Upper lobe of left lung (tissue), 6 donors: ENCODE data around the gene CALY. TPM values are rescaled to one million over a fixed set of nuclear protein-coding genes. Genes with fewer than 3 reads are reported as not detected.

ENCODE experiments used
- ATAC-seq, 2 donors: fragments of 200-7000 bp; cut with Tn5 transposase; one replicate each; pipeline ENCODE4 v1.9.1; 2022; ENCODE audit warnings: mild to moderate bottlenecking in 2 of 2, moderate library complexity in 2 of 2; ENCODE audit not compliant: low FRiP score in 2 of 2
- DNase-seq, 2 donors: peaks; one replicate each; pipeline ENCODE4 v3.0.0-alpha.2; 2019 to 2020
- H3K27ac ChIP-seq, 4 donors: fragments of 200-600 bp; sonication (generic); one replicate each; pipeline ENCODE4 v1.5.1; 2016 to 2019
- H3K27me3 ChIP-seq, 4 donors: fragments of 200-600 bp; sonication (generic); one replicate each; pipeline ENCODE4 v1.5.1; 2017 to 2019
- H3K36me3 ChIP-seq, 4 donors: fragments of 200-600 bp; sonication (generic); one replicate each; pipeline ENCODE4 v1.5.1; 2016 to 2019
- H3K4me1 ChIP-seq, 4 donors: fragments of 200-600 bp; sonication (generic); one replicate each; pipeline ENCODE4 v1.5.1; 2018 to 2019
- H3K4me3 ChIP-seq, 4 donors: fragments of 200-600 bp; sonication (generic); one replicate each; pipeline ENCODE4 v1.5.1; 2017 to 2019; ENCODE audit warnings: mild to moderate bottlenecking in 2 of 4, moderate library complexity in 1 of 4
- H3K9me3 ChIP-seq, 4 donors: fragments of 200-600 bp; sonication (generic); one replicate each; pipeline ENCODE4 v1.5.1; 2018 to 2019
- CTCF ChIP-seq, 6 experiments: fragments of 450-650 bp in 4 of 6; fragments of 200-600 bp in 2 of 6; sonication (generic) in 2 of 6; IDR thresholded peaks; one replicate each; pipeline ENCODE4 v1.5.1; 2016 to 2019; ENCODE audit warnings: antibody characterized with exemption in 6 of 6
- EP300 ChIP-seq, 4 donors: sonication (generic); formaldehyde crosslinking; IDR thresholded peaks; one replicate each; pipeline ENCODE4 v1.5.1; 2017; ENCODE audit warnings: antibody characterized with exemption in 4 of 4, control low read depth in 2 of 4
- POLR2A ChIP-seq, 4 donors: fragments of 450-650 bp; IDR thresholded peaks; one replicate each; pipeline ENCODE4 v1.5.1; 2016 to 2017; ENCODE audit warnings: antibody characterized with exemption in 4 of 4, mild to moderate bottlenecking in 2 of 4
- POLR2AphosphoS5 ChIP-seq, 2 donors: sonication (generic); formaldehyde crosslinking; IDR thresholded peaks; one replicate each; pipeline ENCODE4 v1.5.1; 2017; ENCODE audit warnings: antibody characterized with exemption in 2 of 2
- WGBS, 2 donors: methylation state at CpG; one replicate each; pipeline ENCODE4 v1.1.5; 2017 to 2018; 5-methylcytosine and 5-hydroxymethylcytosine counted together
- total RNA-seq, 6 donors: library from RNA; depleted of rRNA in 4 of 6; stranded (reverse); fragments of >200 nt in 4 of 6; gene quantifications; one replicate each; pipeline versions ENCODE4 v1.1.0 to v1.2.1, GENCODE V29; 2016 to 2021
- donor health status: DM: no; HTN: no; CAD: no; lungs with moderate emphysema.
- donor health status: DM: no; HTN: yes; CAD: no; lungs with severe emphysema.

Gene CALY
- total RNA-seq, 6 donors from 2014 or later: 7.4 TPM; not detected in 5

- Histone ChIP-seq H3K4me3 (peak overlapping the region in 2 of 4 donors; percentile 89 to 99), H3K27me3 (no peaks in the 10 kb centered on the region), H3K27ac (peak overlapping the region in 2 of 4 donors; percentile 96), H3K36me3 (peaks cover 6 to 36% (median 24%) of the 10 kb centered on the region in 4 donors), H3K9me3 (no peaks in the 10 kb centered on the region), H3K4me1 (peaks cover 27 to 43% (median 34%) of the 10 kb centered on the region in 4 donors)
- ATAC-seq (no peak), DNase-seq (no peak)
- 90 to 92% methylated on average over 15 to 17 of the region's 17 CpGs for WGBS, 2 donors
- TF ChIP-seq POLR2AphosphoS5 (IDR thresholded peaks at IDR 0.05): no peak
- TF ChIP-seq CTCF (IDR thresholded peaks at IDR 0.05): no peak
- TF ChIP-seq EP300 (IDR thresholded peaks at IDR 0.05): no peak
- no peak for TF ChIP-seq POLR2A (IDR thresholded peaks at IDR 0.05)
These were observed 29.7 kb downstream of the CALY start for GRCh38 chr10:133306941-133307379.

- WGBS, 2 donors: 89 to 95% methylated on average over 4 to 5 of the region's 5 CpGs
- Histone ChIP-seq H3K4me1 (peaks cover 27 to 43% (median 34%) of the 10 kb centered on the region in 4 donors), H3K27me3 (no peaks in the 10 kb centered on the region), H3K9me3 (no peaks in the 10 kb centered on the region), H3K36me3 (peaks cover 0 to 34% (median 23%) of the 10 kb centered on the region in 4 donors), H3K4me3 (no peak overlapping the region), H3K27ac (peak overlapping the region in 3 of 4 donors; percentile 45 to 96 (median 60))
- no peak for DNase-seq
- TF ChIP-seq EP300 (IDR thresholded peaks at IDR 0.05): no peak
- no peak for TF ChIP-seq POLR2AphosphoS5 (IDR thresholded peaks at IDR 0.05)
- no peak for TF ChIP-seq CTCF (IDR thresholded peaks at IDR 0.05)
- TF ChIP-seq POLR2A (IDR thresholded peaks at IDR 0.05): no peak
- ATAC-seq: no peak
These were observed 30.6 kb downstream of the CALY start for GRCh38 chr10:133306097-133306476.

- H3K4me3 ChIP-seq: no peak overlapping the region
- no peaks in the 10 kb centered on the region for H3K27me3 ChIP-seq
- WGBS, 2 donors: 92 to 98% methylated on average over 4 to 9 of the region's 10 CpGs
- TF ChIP-seq POLR2AphosphoS5 (IDR thresholded peaks at IDR 0.05) (no peak), CTCF (IDR thresholded peaks at IDR 0.05) (no peak), EP300 (IDR thresholded peaks at IDR 0.05) (no peak), POLR2A (IDR thresholded peaks at IDR 0.05) (no peak)
- no peak for DNase-seq
- ATAC-seq: no peak
- peaks cover 23 to 35% (median 27%) of the 10 kb centered on the region in 4 donors for H3K4me1 ChIP-seq
- no peaks in the 10 kb centered on the region for H3K9me3 ChIP-seq
- no peak overlapping the region for H3K27ac ChIP-seq
- H3K36me3 ChIP-seq: peaks cover 17 to 47% (median 40%) of the 10 kb centered on the region in 4 donors
These were observed 33.5 kb downstream of the CALY start for GRCh38 chr10:133303206-133303605.

GRCh38 chr10:133302230-133302629 lies 34.5 kb downstream of the CALY start:
- H3K9me3 ChIP-seq: no peaks in the 10 kb centered on the region
- no peak overlapping the region for H3K27ac ChIP-seq
- H3K4me1 ChIP-seq: peaks cover 15 to 26% (median 21%) of the 10 kb centered on the region in 4 donors
- 96 to 99% methylated on average over 5 to 14 of the region's 14 CpGs for WGBS, 2 donors
- no peak for DNase-seq
- no peak overlapping the region for H3K4me3 ChIP-seq
- peak in 1 of 2 donors; percentile 11 for ATAC-seq
- TF ChIP-seq POLR2AphosphoS5 (IDR thresholded peaks at IDR 0.05) (no peak), EP300 (IDR thresholded peaks at IDR 0.05) (no peak), POLR2A (IDR thresholded peaks at IDR 0.05) (no peak), CTCF (IDR thresholded peaks at IDR 0.05) (no peak)
- H3K36me3 ChIP-seq: peaks cover 25 to 57% (median 50%) of the 10 kb centered on the region in 4 donors
- H3K27me3 ChIP-seq: no peaks in the 10 kb centered on the region

GRCh38 chr10:133299738-133300137 lies 37.0 kb downstream of the CALY start:
- no peak for TF ChIP-seq POLR2A (IDR thresholded peaks at IDR 0.05)
- TF ChIP-seq EP300 (IDR thresholded peaks at IDR 0.05): no peak
- no peak for TF ChIP-seq POLR2AphosphoS5 (IDR thresholded peaks at IDR 0.05)
- no peak for TF ChIP-seq CTCF (IDR thresholded peaks at IDR 0.05)
- H3K27ac ChIP-seq: no peak overlapping the region
- 95% methylated on average over 14 of the region's 14 CpGs for WGBS, 2 donors
- ATAC-seq (no peak), DNase-seq (no peak)
- H3K4me1 ChIP-seq: peaks cover 0 to 6% (median 3%) of the 10 kb centered on the region in 4 donors
- no peaks in the 10 kb centered on the region for H3K27me3 ChIP-seq
- H3K36me3 ChIP-seq: peaks cover 41 to 82% (median 74%) of the 10 kb centered on the region in 4 donors
- no peaks in the 10 kb centered on the region for H3K9me3 ChIP-seq
- H3K4me3 ChIP-seq: no peak overlapping the region
